HEK293 (cell line): ENCODE data around the gene MACROH2A1.

ENCODE experiments used
- PATZ1 ChIP-seq: fragments of 450-650 bp; formaldehyde crosslinking; IDR thresholded peaks from 2 replicates; pipeline ENCODE4 v1.5.1; 2016; ENCODE audit warnings: missing biosample characterization, missing genetic modification characterization
- PBX3 ChIP-seq: sonication (generic); formaldehyde crosslinking; IDR thresholded peaks from 2 replicates; pipeline ENCODE4 v1.8.1; 2022; ENCODE audit warnings: mild to moderate bottlenecking, moderate library complexity, missing genetic modification reagents
- ZNF350 ChIP-seq: fragments of 450-650 bp; formaldehyde crosslinking; IDR thresholded peaks from 2 replicates; pipeline ENCODE4 v1.5.0; 2017; ENCODE audit warnings: missing biosample characterization, mild to moderate bottlenecking, missing genetic modification characterization

GRCh38 chr5:135341016-135341666, 57.9 kb downstream of the MACROH2A1 start:
- TF ChIP-seq PATZ1 (tag by site-specific recombination) (no peak), PBX3 (CRISPR knock-in tag) (no peak), ZNF350 (no peak)
